ENCODE data around the gene CDKAL1.

The CDKAL1 gene

DNA sequence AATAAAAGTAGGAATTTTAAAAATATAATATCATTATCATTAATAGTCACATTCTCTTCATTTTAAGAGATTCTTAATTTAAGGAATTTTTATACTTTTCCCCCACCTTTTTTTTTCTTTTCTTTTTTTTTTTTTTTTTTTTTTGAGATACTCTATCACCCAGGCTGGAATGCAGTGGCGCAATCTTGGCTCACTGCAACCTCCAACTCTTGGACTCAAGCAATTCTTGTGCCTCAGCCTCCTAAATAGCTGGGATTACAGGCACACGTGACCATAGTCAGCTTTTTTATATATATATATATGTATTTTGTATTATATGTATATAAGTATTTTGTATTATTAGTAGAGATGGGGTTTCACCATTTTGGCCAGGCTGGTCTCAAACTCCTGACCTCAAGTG is 457.7 kb downstream of the CDKAL1 start (continued):
- TF ChIP-seq, protein P1, sequence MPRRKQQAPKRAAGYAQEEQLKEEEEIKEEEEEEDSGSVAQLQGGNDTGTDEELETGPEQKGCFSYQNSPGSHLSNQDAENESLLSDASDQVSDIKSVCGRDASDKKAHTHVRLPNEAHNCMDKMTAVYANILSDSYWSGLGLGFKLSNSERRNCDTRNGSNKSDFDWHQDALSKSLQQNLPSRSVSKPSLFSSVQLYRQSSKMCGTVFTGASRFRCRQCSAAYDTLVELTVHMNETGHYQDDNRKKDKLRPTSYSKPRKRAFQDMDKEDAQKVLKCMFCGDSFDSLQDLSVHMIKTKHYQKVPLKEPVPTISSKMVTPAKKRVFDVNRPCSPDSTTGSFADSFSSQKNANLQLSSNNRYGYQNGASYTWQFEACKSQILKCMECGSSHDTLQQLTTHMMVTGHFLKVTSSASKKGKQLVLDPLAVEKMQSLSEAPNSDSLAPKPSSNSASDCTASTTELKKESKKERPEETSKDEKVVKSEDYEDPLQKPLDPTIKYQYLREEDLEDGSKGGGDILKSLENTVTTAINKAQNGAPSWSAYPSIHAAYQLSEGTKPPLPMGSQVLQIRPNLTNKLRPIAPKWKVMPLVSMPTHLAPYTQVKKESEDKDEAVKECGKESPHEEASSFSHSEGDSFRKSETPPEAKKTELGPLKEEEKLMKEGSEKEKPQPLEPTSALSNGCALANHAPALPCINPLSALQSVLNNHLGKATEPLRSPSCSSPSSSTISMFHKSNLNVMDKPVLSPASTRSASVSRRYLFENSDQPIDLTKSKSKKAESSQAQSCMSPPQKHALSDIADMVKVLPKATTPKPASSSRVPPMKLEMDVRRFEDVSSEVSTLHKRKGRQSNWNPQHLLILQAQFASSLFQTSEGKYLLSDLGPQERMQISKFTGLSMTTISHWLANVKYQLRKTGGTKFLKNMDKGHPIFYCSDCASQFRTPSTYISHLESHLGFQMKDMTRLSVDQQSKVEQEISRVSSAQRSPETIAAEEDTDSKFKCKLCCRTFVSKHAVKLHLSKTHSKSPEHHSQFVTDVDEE (CRISPR knock-in tag; IDR thresholded peaks at IDR 0.05), result no peak

DNA sequence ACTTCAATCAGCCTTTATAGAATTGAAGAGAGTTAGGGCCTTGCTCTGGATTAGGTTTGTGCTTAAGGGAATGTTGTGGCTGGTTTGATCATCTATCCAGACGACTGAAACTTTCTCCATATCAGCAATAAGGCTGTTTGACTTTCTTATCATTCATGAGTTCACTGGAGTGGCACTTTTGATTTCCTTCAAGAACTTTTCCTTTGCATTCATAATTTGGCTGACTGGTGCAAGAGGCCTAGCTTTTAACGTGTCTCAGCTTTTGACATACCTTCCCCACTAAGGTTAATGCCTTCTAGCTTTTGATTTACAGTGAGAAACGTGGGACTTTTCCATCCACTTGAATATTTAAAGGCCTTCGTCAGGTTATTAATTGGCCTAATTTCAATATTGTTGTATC is 461.8 kb downstream of the CDKAL1 start:
- TF ChIP-seq TOX (CRISPR knock-in tag; IDR thresholded peaks at IDR 0.05; ENCODE audit: borderline replicate concordance) (no peak), ISL1 (CRISPR knock-in tag; IDR thresholded peaks at IDR 0.05) (no peak), CSDC2 (CRISPR knock-in tag; IDR thresholded peaks at IDR 0.05) (no peak), PPARA (CRISPR knock-in tag; IDR thresholded peaks at IDR 0.05; ENCODE audit: borderline replicate concordance) (no peak), TCF4 (CRISPR knock-in tag; IDR thresholded peaks at IDR 0.05; ENCODE audit: borderline replicate concordance) (no peak), SNAI2 (CRISPR knock-in tag; IDR thresholded peaks at IDR 0.05) (no peak), ZFP30 (CRISPR knock-in tag; IDR thresholded peaks at IDR 0.05) (no peak), BACH2 (CRISPR knock-in tag; IDR thresholded peaks at IDR 0.05; ENCODE audit: borderline replicate concordance) (no peak), ZFP3 (CRISPR knock-in tag; IDR thresholded peaks at IDR 0.05) (no peak), ZC3H10 (CRISPR knock-in tag; IDR thresholded peaks at IDR 0.05) (no peak), CREB5 (CRISPR knock-in tag; IDR thresholded peaks at IDR 0.05; ENCODE audit: low read depth) (no peak), ESRRG (CRISPR knock-in tag; IDR thresholded peaks at IDR 0.05) (no peak), ARNTL (CRISPR knock-in tag; IDR thresholded peaks at IDR 0.05; ENCODE audit: borderline replicate concordance, low read depth) (no peak)
- TF ChIP-seq, protein P1 (CRISPR knock-in tag; IDR thresholded peaks at IDR 0.05), result no peak
- ATAC-seq, result no peak

- ATAC-seq, result no peak
- no peak for TF ChIP-seq CSDC2 (CRISPR knock-in tag; IDR thresholded peaks at IDR 0.05)
- TF ChIP-seq BACH2 (CRISPR knock-in tag; IDR thresholded peaks at IDR 0.05; ENCODE audit: borderline replicate concordance), result no peak
- TF ChIP-seq, protein P1 (CRISPR knock-in tag; IDR thresholded peaks at IDR 0.05), result no peak
- TF ChIP-seq GLIS3 (CRISPR knock-in tag; IDR thresholded peaks at IDR 0.05), result no peak
- TF ChIP-seq ZNF565 (CRISPR knock-in tag; conservative IDR thresholded peaks at IDR 0.05; ENCODE audit: low read depth), result no peak
- TF ChIP-seq, protein P2, sequence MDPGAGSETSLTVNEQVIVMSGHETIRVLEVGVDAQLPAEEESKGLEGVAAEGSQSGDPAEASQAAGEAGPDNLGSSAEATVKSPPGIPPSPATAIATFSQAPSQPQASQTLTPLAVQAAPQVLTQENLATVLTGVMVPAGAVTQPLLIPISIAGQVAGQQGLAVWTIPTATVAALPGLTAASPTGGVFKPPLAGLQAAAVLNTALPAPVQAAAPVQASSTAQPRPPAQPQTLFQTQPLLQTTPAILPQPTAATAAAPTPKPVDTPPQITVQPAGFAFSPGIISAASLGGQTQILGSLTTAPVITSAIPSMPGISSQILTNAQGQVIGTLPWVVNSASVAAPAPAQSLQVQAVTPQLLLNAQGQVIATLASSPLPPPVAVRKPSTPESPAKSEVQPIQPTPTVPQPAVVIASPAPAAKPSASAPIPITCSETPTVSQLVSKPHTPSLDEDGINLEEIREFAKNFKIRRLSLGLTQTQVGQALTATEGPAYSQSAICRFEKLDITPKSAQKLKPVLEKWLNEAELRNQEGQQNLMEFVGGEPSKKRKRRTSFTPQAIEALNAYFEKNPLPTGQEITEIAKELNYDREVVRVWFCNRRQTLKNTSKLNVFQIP (CRISPR knock-in tag; IDR thresholded peaks at IDR 0.05; ENCODE audit: borderline replicate concordance, low read depth), result no peak
- TF ChIP-seq CREB5 (CRISPR knock-in tag; IDR thresholded peaks at IDR 0.05; ENCODE audit: low read depth), result no peak
- TF ChIP-seq ZFP30 (CRISPR knock-in tag; IDR thresholded peaks at IDR 0.05), result no peak
- no peak for TF ChIP-seq TOX (CRISPR knock-in tag; IDR thresholded peaks at IDR 0.05; ENCODE audit: borderline replicate concordance)
- no peak for TF ChIP-seq PATZ1 (CRISPR knock-in tag; IDR thresholded peaks at IDR 0.05; ENCODE audit: borderline replicate concordance)
- no peak for TF ChIP-seq ZC3H10 (CRISPR knock-in tag; IDR thresholded peaks at IDR 0.05)
- no peak for TF ChIP-seq PPARA (CRISPR knock-in tag; IDR thresholded peaks at IDR 0.05; ENCODE audit: borderline replicate concordance)
- TF ChIP-seq ZNF70 (CRISPR knock-in tag; IDR thresholded peaks at IDR 0.05), result no peak
Measured at GRCh38 chr6:20997143-20997769, 463.0 kb downstream of the CDKAL1 start.

Data from SK-N-SH treated with all-trans-retinoic acid at 6 μM for 48 hours (cell line).